ENCODE results near the gene ATXN2.

ATXN2 gene

GRCh38 chr12:111590552-111590951 is 8.6 kb downstream of the ATXN2 start:
- TF ChIP-seq PPARA (CRISPR knock-in tag; IDR thresholded peaks at IDR 0.05; ENCODE audit: borderline replicate concordance) (no peak), CREB5 (CRISPR knock-in tag; IDR thresholded peaks at IDR 0.05; ENCODE audit: low read depth) (no peak), POU6F1 (CRISPR knock-in tag; IDR thresholded peaks at IDR 0.05; ENCODE audit: borderline replicate concordance, low read depth) (no peak), TOX (CRISPR knock-in tag; IDR thresholded peaks at IDR 0.05; ENCODE audit: borderline replicate concordance) (no peak), ZNF8 (CRISPR knock-in tag; IDR thresholded peaks at IDR 0.05) (no peak), ZFP3 (CRISPR knock-in tag; IDR thresholded peaks at IDR 0.05) (no peak), CSRNP3 (CRISPR knock-in tag; IDR thresholded peaks at IDR 0.05) (no peak), CSDC2 (CRISPR knock-in tag; IDR thresholded peaks at IDR 0.05) (no peak), PATZ1 (CRISPR knock-in tag; IDR thresholded peaks at IDR 0.05; ENCODE audit: borderline replicate concordance) (no peak), RARB (CRISPR knock-in tag; IDR thresholded peaks at IDR 0.05) (no peak), OSR1 (CRISPR knock-in tag; IDR thresholded peaks at IDR 0.05) (no peak), TSHZ2 (CRISPR knock-in tag; IDR thresholded peaks at IDR 0.05) (no peak), ZNF565 (CRISPR knock-in tag; conservative IDR thresholded peaks at IDR 0.05; ENCODE audit: low read depth) (no peak), GLIS3 (CRISPR knock-in tag; IDR thresholded peaks at IDR 0.05) (no peak), BACH2 (CRISPR knock-in tag; IDR thresholded peaks at IDR 0.05; ENCODE audit: borderline replicate concordance) (no peak), ZNF70 (CRISPR knock-in tag; IDR thresholded peaks at IDR 0.05) (no peak), ESRRG (CRISPR knock-in tag; IDR thresholded peaks at IDR 0.05) (no peak), TCF4 (CRISPR knock-in tag; IDR thresholded peaks at IDR 0.05; ENCODE audit: borderline replicate concordance) (no peak)
- no peak for ATAC-seq

- no peak for ATAC-seq
- TF ChIP-seq SNAI2 (CRISPR knock-in tag; IDR thresholded peaks at IDR 0.05) (no peak), GLIS3 (CRISPR knock-in tag; IDR thresholded peaks at IDR 0.05) (no peak), ZC3H10 (CRISPR knock-in tag; IDR thresholded peaks at IDR 0.05) (no peak), TOX (CRISPR knock-in tag; IDR thresholded peaks at IDR 0.05; ENCODE audit: borderline replicate concordance) (no peak), POU6F1 (CRISPR knock-in tag; IDR thresholded peaks at IDR 0.05; ENCODE audit: borderline replicate concordance, low read depth) (no peak), OSR1 (CRISPR knock-in tag; IDR thresholded peaks at IDR 0.05) (no peak)
These were observed 9.5 kb downstream of the ATXN2 start for GRCh38 chr12:111589601-111590000.

- ATAC-seq, result no peak
- TF ChIP-seq ZNF565 (CRISPR knock-in tag; conservative IDR thresholded peaks at IDR 0.05; ENCODE audit: low read depth) (no peak), CSDC2 (CRISPR knock-in tag; IDR thresholded peaks at IDR 0.05) (no peak), ESRRG (CRISPR knock-in tag; IDR thresholded peaks at IDR 0.05) (no peak), RARB (CRISPR knock-in tag; IDR thresholded peaks at IDR 0.05) (no peak), BACH2 (CRISPR knock-in tag; IDR thresholded peaks at IDR 0.05; ENCODE audit: borderline replicate concordance) (no peak), ZNF8 (CRISPR knock-in tag; IDR thresholded peaks at IDR 0.05) (no peak), SNAI2 (CRISPR knock-in tag; IDR thresholded peaks at IDR 0.05) (no peak), OSR1 (CRISPR knock-in tag; IDR thresholded peaks at IDR 0.05) (no peak), CREB5 (CRISPR knock-in tag; IDR thresholded peaks at IDR 0.05; ENCODE audit: low read depth) (no peak), ZNF70 (CRISPR knock-in tag; IDR thresholded peaks at IDR 0.05) (no peak), PPARA (CRISPR knock-in tag; IDR thresholded peaks at IDR 0.05; ENCODE audit: borderline replicate concordance) (no peak)
These were observed 11.1 kb downstream of the ATXN2 start for GRCh38 chr12:111588010-111588409.
